Right lobe of liver (tissue), 4 donors: Measurements from ENCODE around the gene ARHGAP33.

ENCODE experiments used
- CTCF ChIP-seq, 4 donors: fragments of 200-600 bp in 3 of 4; fragments of 450-650 bp in 1 of 4; IDR thresholded peaks; one replicate each; pipeline versions ENCODE4 v1.5.1 to v1.8.0; 2016 to 2022; ENCODE audit warnings: antibody characterized with exemption in 4 of 4, mild to moderate bottlenecking in 2 of 4
- POLR2A ChIP-seq: fragments of 450-650 bp; IDR thresholded peaks from one replicate; pipeline ENCODE4 v1.6.1; 2017; ENCODE audit warnings: antibody characterized with exemption, mild to moderate bottlenecking
- donor health status: DM: no; HTN: no; CAD: no.
- donor health status: DM: no; HTN: no; CAD: no.
- donor health status: DM: no; HTN: yes; CAD: no.

DNA sequence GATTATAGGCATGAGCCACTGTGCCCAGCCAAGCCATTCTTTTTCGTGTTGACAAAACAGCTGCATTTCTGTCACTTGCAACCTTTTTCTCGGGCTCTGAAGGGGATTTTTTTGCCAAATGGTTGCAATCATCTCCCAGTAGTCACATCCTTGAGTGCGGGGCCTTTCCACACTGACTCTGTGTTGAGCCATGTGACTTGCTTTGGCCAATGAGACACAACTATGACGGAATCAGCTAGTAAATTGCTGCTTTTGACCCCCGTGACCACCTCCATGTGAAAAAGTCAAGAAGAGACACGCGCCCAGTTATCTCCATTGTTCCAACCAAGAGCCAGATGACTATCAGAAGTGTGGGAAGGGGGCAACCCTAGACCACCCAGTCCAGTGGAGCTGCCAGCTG is 58.6 kb downstream of the ARHGAP33 start:
- TF ChIP-seq CTCF (IDR thresholded peaks at IDR 0.05): no peak
- no peak for TF ChIP-seq POLR2A
